Lower leg skin (tissue), 3 donors: ENCODE data around the gene UBL7.

Experiments used
- CTCF ChIP-seq, 3 donors: fragments of 450-650 bp; IDR thresholded peaks; one replicate each; pipeline ENCODE4 v1.5.1; 2016; ENCODE audit warnings: antibody characterized with exemption in 3 of 3, mild to moderate bottlenecking in 3 of 3, moderate library complexity in 2 of 3
- POLR2A ChIP-seq, 2 donors: fragments of 450-650 bp; IDR thresholded peaks; one replicate each; pipeline ENCODE4 v1.6.1; 2016 to 2017; ENCODE audit warnings: antibody characterized with exemption in 2 of 2, mild to moderate bottlenecking in 1 of 2, moderate library complexity in 1 of 2

- TF ChIP-seq CTCF (IDR thresholded peaks at IDR 0.05) (no peak), POLR2A (IDR thresholded peaks at IDR 0.05) (no peak)
Measured at GRCh38 chr15:74424901-74425528, 35.9 kb downstream of the UBL7 start.
